ENCODE results near the gene CER1. TPM values are rescaled to one million over a fixed set of nuclear protein-coding genes. Genes with fewer than 3 reads are reported as not detected.
"Not testable (repeated sequence)": the region's sequence is repeated elsewhere in the genome, so short reads cannot be mapped to it uniquely, and the experiment has no call there.

The CER1 gene
- total RNA-seq, 1 experiment from 2014 or later: not detected

DNA sequence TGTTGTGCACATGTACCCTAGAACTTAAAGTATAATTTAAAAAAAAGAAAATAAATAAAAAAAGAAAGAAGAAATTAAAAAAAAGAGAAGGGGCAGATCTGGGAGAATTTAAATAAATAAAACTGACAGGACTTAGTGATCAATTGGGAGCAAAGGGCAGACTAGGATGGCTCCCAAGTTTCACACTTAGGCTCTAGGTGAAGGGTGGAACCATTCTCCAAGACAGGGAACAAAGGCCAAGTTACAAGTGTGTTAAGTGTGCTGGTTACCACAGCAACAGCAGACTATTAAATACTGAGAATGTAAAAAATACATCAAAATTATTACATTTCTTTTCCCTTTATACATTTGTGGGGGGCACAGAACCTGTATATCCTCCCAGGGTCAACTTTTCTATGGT is 36.4 kb downstream of the CER1 start:
- Histone ChIP-seq H3K9me3 (ENCODE audit: low read length) (no peaks in the 10 kb centered on the region), H3K4me3 (ENCODE audit: low read length) (no peak overlapping the region), H3K36me3 (ENCODE audit: low read depth, low read length) (peaks cover 14% of the 10 kb centered on the region), H4K20me1 (ENCODE audit: low read length) (no peaks in the 10 kb centered on the region), H3K9ac (ENCODE audit: low read length) (no peak overlapping the region), H3K79me2 (ENCODE audit: low read length) (peaks cover 26% of the 10 kb centered on the region), H3K9me2 (replicated peaks; ENCODE audit: low read length) (no peaks in the 10 kb centered on the region), H3K4me1 (ENCODE audit: insufficient read depth, low read length) (peaks cover 32% of the 10 kb centered on the region), H3K27me3 (ENCODE audit: low read length) (no peaks in the 10 kb centered on the region), H2AFZ (ENCODE audit: low read length) (no peak overlapping the region), H3K27ac (ENCODE audit: low read length) (peak overlapping the region; percentile 80), H3F3A (ENCODE audit: low read length, unreplicated experiment) (no peaks in the 10 kb centered on the region), H3K4me2 (ENCODE audit: low read length) (peak overlapping the region; percentile 55; the same call in 1 of the 2 replicates)
- TF ChIP-seq, protein P1, sequence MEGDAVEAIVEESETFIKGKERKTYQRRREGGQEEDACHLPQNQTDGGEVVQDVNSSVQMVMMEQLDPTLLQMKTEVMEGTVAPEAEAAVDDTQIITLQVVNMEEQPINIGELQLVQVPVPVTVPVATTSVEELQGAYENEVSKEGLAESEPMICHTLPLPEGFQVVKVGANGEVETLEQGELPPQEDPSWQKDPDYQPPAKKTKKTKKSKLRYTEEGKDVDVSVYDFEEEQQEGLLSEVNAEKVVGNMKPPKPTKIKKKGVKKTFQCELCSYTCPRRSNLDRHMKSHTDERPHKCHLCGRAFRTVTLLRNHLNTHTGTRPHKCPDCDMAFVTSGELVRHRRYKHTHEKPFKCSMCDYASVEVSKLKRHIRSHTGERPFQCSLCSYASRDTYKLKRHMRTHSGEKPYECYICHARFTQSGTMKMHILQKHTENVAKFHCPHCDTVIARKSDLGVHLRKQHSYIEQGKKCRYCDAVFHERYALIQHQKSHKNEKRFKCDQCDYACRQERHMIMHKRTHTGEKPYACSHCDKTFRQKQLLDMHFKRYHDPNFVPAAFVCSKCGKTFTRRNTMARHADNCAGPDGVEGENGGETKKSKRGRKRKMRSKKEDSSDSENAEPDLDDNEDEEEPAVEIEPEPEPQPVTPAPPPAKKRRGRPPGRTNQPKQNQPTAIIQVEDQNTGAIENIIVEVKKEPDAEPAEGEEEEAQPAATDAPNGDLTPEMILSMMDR (conservative IDR thresholded peaks at IDR 0.05; ENCODE audit: low read depth, low read length): no peak
- TF ChIP-seq EZH2 (IDR thresholded peaks at IDR 0.05; ENCODE audit: low read length, unreplicated experiment) (no peak), EZH2phosphoT487 (IDR thresholded peaks at IDR 0.05; ENCODE audit: borderline replicate concordance, low read length) (no peak)
- DNase-seq (no peak), ATAC-seq (no peak)
- intact Hi-C loops (cut with micrococcal nuclease): no loop called here
- ChIA-PET POLR2A (ENCODE audit: unreplicated experiment) (no interaction called here), CTCF (no interaction called here)
- no TSS peak for BruUV-seq (replicated peaks)

DNA sequence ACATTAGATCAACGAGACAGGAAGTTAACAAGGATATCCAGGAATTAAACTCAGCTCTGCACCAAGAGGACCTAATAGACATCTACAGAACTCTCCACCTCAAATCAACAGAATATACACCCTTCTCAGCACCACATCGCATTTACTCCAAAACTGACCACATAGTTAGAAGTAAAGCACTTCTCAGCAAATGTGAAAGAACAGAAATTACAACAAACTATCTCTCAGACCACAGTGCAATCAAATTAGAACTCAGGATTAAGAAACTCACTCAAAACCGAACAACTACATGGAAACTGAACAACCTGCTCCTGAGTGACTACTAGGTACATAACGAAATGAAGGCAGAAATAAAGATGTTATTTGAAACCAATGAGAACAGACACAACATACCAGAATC is 39.9 kb downstream of the CER1 start:
- H3K27me3 ChIP-seq (ENCODE audit: low read length); H3K36me3 ChIP-seq (ENCODE audit: low read depth, low read length); H3K4me3 ChIP-seq (ENCODE audit: low read length); ATAC-seq; H3K9ac ChIP-seq (ENCODE audit: low read length); DNase-seq; H4K20me1 ChIP-seq (ENCODE audit: low read length); H3K4me2 ChIP-seq (ENCODE audit: low read length); H3K9me3 ChIP-seq (ENCODE audit: low read length); intact Hi-C loops (cut with micrococcal nuclease); POLR2A ChIA-PET (ENCODE audit: unreplicated experiment); H3K27ac ChIP-seq (ENCODE audit: low read length); H2AFZ ChIP-seq (ENCODE audit: low read length); H3F3A ChIP-seq (ENCODE audit: low read length, unreplicated experiment); H3K9me2 ChIP-seq (replicated peaks; ENCODE audit: low read length); CTCF ChIA-PET; BruUV-seq (replicated peaks): not testable (repeated sequence)
- H3K79me2 ChIP-seq (ENCODE audit: low read length): peaks cover 10% of the 10 kb centered on the region; the same call in 1 of the 2 replicates
- H3K4me1 ChIP-seq (ENCODE audit: insufficient read depth, low read length): peaks cover 13% of the 10 kb centered on the region

DNA sequence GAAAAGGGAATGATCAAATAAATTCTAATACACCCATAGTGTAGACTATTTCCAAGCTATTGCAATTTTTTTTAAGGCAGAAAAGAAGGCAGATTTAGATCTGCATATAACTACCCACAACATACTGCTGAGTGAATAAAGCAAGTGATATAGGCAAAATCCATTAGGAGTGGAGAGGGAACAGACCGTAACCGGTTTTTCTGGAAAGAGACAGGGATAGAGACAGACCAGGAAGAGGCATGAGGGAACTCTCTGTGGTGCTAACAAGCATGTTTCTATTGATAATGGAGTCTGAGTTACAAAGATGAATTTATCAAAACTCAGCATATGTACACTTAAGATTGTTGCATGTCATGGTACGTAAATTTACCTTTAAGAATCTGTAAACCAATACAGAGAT is 43.8 kb downstream of the CER1 start:
- Histone ChIP-seq H3K36me3 (ENCODE audit: low read depth, low read length) (no peaks in the 10 kb centered on the region; the same call in 1 of the 2 replicates), H3K9me2 (replicated peaks; ENCODE audit: low read length) (no peaks in the 10 kb centered on the region), H3K4me1 (ENCODE audit: insufficient read depth, low read length) (no peaks in the 10 kb centered on the region), H3K4me2 (ENCODE audit: low read length) (no peak overlapping the region), H3K79me2 (ENCODE audit: low read length) (peaks cover 10% of the 10 kb centered on the region; the same call in 1 of the 2 replicates), H2AFZ (ENCODE audit: low read length) (no peak overlapping the region), H3K9me3 (ENCODE audit: low read length) (no peaks in the 10 kb centered on the region), H4K20me1 (ENCODE audit: low read length) (no peaks in the 10 kb centered on the region), H3K9ac (ENCODE audit: low read length) (no peak overlapping the region), H3K27ac (ENCODE audit: low read length) (no peak overlapping the region), H3K4me3 (ENCODE audit: low read length) (no peak overlapping the region), H3F3A (ENCODE audit: low read length, unreplicated experiment) (no peaks in the 10 kb centered on the region), H3K27me3 (ENCODE audit: low read length) (no peaks in the 10 kb centered on the region)
- intact Hi-C loops (cut with micrococcal nuclease): no loop called here
- ChIA-PET POLR2A (ENCODE audit: unreplicated experiment) (no interaction called here), CTCF (no interaction called here)
- no peak for ATAC-seq
- no TSS peak for BruUV-seq (replicated peaks)
- no peak for DNase-seq
- TF ChIP-seq, protein P1 (conservative IDR thresholded peaks at IDR 0.05; ENCODE audit: low read depth, low read length): no peak
- TF ChIP-seq EZH2phosphoT487 (IDR thresholded peaks at IDR 0.05; ENCODE audit: borderline replicate concordance, low read length) (no peak), EZH2 (IDR thresholded peaks at IDR 0.05; ENCODE audit: low read length, unreplicated experiment) (no peak)
